ENCODE measurements around the gene SLC6A15. TPM values are rescaled to one million over a fixed set of nuclear protein-coding genes. Genes with fewer than 3 reads are reported as not detected.

The SLC6A15 gene
- total and polyA plus RNA-seq, 10 donors = 0.06 to 0.68 (median 0.19) TPM; not detected in 4

DNA sequence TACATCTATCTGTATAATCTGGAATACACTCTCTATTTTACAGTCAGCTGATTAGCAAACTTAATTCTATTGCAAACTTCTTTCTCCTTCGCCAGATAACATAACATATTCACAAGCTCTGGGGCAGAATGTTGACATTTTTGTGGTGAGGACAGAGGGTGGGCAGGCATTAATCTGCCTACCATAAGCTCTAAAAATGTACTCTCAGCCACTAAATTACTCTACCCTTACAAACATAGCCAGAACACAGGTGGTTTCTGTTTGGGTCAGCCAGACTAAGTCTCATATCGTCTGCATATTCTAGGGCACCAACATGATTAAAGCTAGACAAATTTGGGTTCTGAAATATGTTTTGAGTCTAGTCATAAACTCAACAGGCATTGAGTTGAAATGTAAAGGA is 90.1 kb downstream of the SLC6A15 start:
- WGBS, 5 donors = 57 to 84% (median 76%) methylated on average over 2 of the region's 2 CpGs
- Histone ChIP-seq H3K36me3 (no peaks in the 10 kb centered on the region), H3K4me3 (no peak overlapping the region), H3K9me3 (no peaks in the 10 kb centered on the region), H3K27me3 (replicated peaks in 1 of 7) (no peaks in the 10 kb centered on the region), H3K4me1 (no peaks in the 10 kb centered on the region), H3K27ac (no peak overlapping the region)
- intact Hi-C loops (cut with DNase I; ENCODE audit: low total_unique reads) = no loop called here
- DNase-seq = no peak
- TF ChIP-seq, protein P1, sequence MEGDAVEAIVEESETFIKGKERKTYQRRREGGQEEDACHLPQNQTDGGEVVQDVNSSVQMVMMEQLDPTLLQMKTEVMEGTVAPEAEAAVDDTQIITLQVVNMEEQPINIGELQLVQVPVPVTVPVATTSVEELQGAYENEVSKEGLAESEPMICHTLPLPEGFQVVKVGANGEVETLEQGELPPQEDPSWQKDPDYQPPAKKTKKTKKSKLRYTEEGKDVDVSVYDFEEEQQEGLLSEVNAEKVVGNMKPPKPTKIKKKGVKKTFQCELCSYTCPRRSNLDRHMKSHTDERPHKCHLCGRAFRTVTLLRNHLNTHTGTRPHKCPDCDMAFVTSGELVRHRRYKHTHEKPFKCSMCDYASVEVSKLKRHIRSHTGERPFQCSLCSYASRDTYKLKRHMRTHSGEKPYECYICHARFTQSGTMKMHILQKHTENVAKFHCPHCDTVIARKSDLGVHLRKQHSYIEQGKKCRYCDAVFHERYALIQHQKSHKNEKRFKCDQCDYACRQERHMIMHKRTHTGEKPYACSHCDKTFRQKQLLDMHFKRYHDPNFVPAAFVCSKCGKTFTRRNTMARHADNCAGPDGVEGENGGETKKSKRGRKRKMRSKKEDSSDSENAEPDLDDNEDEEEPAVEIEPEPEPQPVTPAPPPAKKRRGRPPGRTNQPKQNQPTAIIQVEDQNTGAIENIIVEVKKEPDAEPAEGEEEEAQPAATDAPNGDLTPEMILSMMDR (IDR thresholded peaks at IDR 0.05 in 8 of 11, conservative IDR thresholded peaks at IDR 0.05 in 3 of 11) = no peak

DNA sequence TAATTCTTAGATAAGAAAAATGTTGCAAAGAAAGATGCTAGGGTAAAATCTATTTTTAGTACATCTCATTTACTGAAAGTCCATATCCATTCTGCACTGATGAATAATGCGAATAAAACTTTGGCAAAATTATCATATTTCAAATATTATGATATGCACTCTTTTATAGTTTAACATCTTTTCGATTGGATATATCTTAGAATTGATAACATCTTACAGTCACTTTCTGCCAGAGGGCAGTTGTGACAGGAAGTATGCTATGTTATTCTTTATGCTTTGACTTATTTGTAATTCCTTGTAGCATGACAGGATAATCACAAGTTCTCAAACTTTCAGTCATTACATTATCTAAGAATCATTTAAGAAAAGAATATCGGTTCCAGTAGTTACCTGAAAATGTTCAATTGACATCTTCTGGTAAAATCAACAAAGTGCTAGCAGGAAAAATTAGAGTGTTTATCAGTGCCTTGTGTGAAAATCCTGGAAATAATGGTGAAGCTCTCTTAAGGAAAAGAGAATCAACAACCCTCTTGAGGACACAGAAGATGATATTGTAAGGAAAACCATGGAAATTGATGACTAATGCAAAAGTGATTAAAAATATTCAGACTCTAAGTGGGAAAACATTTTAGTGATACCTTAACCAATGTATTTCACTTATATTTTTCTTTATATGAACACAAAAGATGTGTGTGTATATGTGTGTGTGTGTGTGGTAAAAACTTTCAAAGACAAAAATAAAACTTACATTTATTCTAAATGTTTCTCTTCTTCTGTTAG is 95.5 kb downstream of the SLC6A15 start:
- Histone ChIP-seq H3K36me3 (no peaks in the 10 kb centered on the region), H3K4me1 (no peaks in the 10 kb centered on the region), H3K9me3 (no peaks in the 10 kb centered on the region), H3K27ac (no peak overlapping the region), H3K4me3 (no peak overlapping the region), H3K27me3 (replicated peaks in 1 of 7) (no peaks in the 10 kb centered on the region)
- no peak for DNase-seq
- TF ChIP-seq POLR2AphosphoS5 (IDR thresholded peaks at IDR 0.05) = no peak
- no peak for TF ChIP-seq POLR2A (IDR thresholded peaks at IDR 0.05)
- intact Hi-C loops (cut with DNase I; ENCODE audit: low total_unique reads) = no loop called here
- 74 to 89% (median 79%) methylated on average over 3 of the region's 3 CpGs for WGBS, 5 donors

DNA sequence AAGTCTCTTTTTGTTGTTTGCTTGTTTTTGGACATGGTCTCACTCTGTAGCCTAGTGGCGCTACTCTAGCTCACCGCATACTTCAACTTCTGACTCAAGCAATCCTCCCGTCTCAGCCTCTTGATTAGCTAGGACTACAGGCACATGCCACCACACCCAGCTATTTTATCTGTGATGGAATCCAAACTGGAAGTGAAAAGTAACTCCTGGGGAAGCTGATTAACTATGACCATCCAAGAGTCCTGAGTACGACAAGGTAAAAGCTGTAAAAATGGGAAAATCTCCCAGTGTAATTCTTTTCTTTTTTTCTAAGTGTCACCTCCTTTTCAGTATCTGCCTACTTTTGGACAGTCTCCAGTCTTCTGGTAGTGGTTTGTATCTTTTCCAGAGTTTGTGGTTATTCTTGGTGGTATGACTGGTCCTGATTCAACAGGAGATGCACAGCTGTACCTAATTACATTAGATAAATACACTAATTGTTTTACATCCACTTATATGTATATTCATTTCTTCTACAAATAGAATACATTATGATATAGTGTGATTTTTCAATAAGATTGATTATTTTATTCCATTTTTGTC is 97.8 kb downstream of the SLC6A15 start:
- DNase-seq = no peak
- Histone ChIP-seq H3K27ac (no peak overlapping the region), H3K9me3 (no peaks in the 10 kb centered on the region), H3K4me3 (no peak overlapping the region), H3K4me1 (no peaks in the 10 kb centered on the region), H3K27me3 (replicated peaks in 1 of 7) (no peaks in the 10 kb centered on the region), H3K36me3 (no peaks in the 10 kb centered on the region)
- intact Hi-C loops (cut with DNase I; ENCODE audit: low total_unique reads) = no loop called here
- 88 to 94% (median 91%) methylated on average over 4 of the region's 4 CpGs for whole genome bisulfite sequencing, 5 donors
- no peak for TF ChIP-seq POLR2AphosphoS5 (IDR thresholded peaks at IDR 0.05)
- no peak for TF ChIP-seq POLR2A (IDR thresholded peaks at IDR 0.05)
- TF ChIP-seq, protein P1 (IDR thresholded peaks at IDR 0.05 in 8 of 11, conservative IDR thresholded peaks at IDR 0.05 in 3 of 11) = no peak

DNA sequence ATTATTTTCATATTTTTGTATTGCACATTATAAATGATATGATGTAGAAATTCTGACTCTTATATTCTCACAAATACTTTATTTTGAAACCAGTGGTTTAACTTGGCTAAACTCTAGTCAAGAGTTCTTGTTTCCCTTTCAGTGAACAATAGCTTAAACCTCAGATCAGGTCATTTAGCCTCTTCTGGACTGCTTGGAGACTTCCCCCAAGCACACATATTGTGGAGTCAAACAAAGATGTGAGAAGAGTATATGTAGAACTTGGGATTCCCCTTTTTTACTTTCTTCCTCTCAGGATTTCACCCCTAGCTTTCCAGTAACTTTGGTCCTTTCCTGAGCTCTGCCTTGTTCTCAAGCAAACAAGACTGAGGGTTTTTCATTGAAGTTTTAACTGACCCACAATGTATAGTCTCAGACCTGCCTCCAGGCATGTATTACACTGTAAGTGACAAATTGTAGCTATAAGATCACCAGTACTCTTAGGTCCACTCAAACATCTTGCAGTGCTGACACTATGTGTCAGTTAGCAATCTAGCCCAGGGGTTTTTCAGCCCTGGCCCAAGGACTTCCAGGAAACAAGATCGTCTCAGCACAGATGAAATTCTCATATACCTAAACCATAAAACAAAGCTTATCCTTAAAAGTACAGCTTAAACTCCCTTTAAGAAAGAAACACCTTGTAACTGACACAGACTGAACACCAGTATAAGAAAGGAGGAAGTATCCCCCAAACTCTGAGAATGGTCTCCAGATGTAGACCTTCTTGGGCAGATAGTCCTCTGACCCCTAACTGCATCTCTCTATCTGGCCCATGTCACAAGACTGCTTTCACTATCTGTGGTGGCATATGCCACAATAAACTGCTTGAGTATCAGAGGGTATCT is 98.6 kb downstream of the SLC6A15 start:
- Histone ChIP-seq H3K27me3 (replicated peaks in 1 of 7) (no peaks in the 10 kb centered on the region), H3K27ac (no peak overlapping the region), H3K9me3 (no peaks in the 10 kb centered on the region), H3K4me3 (no peak overlapping the region), H3K4me1 (no peaks in the 10 kb centered on the region), H3K36me3 (no peaks in the 10 kb centered on the region)
- intact Hi-C loops (cut with DNase I; ENCODE audit: low total_unique reads) = no loop called here
- DNase-seq = no peak
- 79 to 95% (median 80%) methylated on average over 1 of the region's 1 CpG for WGBS, 5 donors
- TF ChIP-seq POLR2AphosphoS5 (IDR thresholded peaks at IDR 0.05) (no peak), POLR2A (IDR thresholded peaks at IDR 0.05) (no peak)
- TF ChIP-seq, protein P1 (IDR thresholded peaks at IDR 0.05 in 8 of 11, conservative IDR thresholded peaks at IDR 0.05 in 3 of 11) = no peak
